ENCODE measurements around the gene TECPR1.

The TECPR1 gene

GRCh38 chr7:98242342-98242741 is 9.7 kb downstream of the TECPR1 start:
- DNase-seq, result no peak

- no peak for DNase-seq
Measured at GRCh38 chr7:98241674-98242241, 10.3 kb downstream of the TECPR1 start.

GRCh38 chr7:98240961-98241673 is 10.9 kb downstream of the TECPR1 start:
- no peak for DNase-seq

GRCh38 chr7:98238976-98239375 is 13.1 kb downstream of the TECPR1 start:
- no peak for DNase-seq

- no peak for DNase-seq
Measured at GRCh38 chr7:98238076-98238475, 14.0 kb downstream of the TECPR1 start.

GRCh38 chr7:98236355-98237185 is 15.5 kb downstream of the TECPR1 start:
- no peak for DNase-seq

GRCh38 chr7:98235901-98236300 is 16.1 kb downstream of the TECPR1 start:
- no peak for DNase-seq

- DNase-seq, result no peak
Measured at GRCh38 chr7:98234429-98235147, 17.4 kb downstream of the TECPR1 start.

- no peak for DNase-seq
Measured at GRCh38 chr7:98233219-98234070, 18.6 kb downstream of the TECPR1 start.

- DNase-seq, result no peak
Measured at GRCh38 chr7:98232799-98233198, 19.2 kb downstream of the TECPR1 start.

- no peak for DNase-seq
Measured at GRCh38 chr7:98232263-98232585, 19.8 kb downstream of the TECPR1 start.

GRCh38 chr7:98231493-98232262 is 20.4 kb downstream of the TECPR1 start:
- DNase-seq, result no peak

- DNase-seq, result no peak
Measured at GRCh38 chr7:98230746-98231471, 21.1 kb downstream of the TECPR1 start.

- DNase-seq, result no peak
Measured at GRCh38 chr7:98229991-98230745, 21.9 kb downstream of the TECPR1 start.

- no peak for DNase-seq
Measured at GRCh38 chr7:98229441-98229840, 22.6 kb downstream of the TECPR1 start.

- DNase-seq, result no peak
Measured at GRCh38 chr7:98228801-98229200, 23.2 kb downstream of the TECPR1 start.

- no peak for DNase-seq
Measured at GRCh38 chr7:98227939-98228338, 24.1 kb downstream of the TECPR1 start.

GRCh38 chr7:98225913-98226614 is 26.0 kb downstream of the TECPR1 start:
- no peak for DNase-seq

- no peak for DNase-seq
Measured at GRCh38 chr7:98224701-98225181, 27.3 kb downstream of the TECPR1 start.

Data from DMS 273 treated with DMSO at 0.1 percent for 48 hours (cell line).